ENCODE results near the gene ZNRF3.

DNA sequence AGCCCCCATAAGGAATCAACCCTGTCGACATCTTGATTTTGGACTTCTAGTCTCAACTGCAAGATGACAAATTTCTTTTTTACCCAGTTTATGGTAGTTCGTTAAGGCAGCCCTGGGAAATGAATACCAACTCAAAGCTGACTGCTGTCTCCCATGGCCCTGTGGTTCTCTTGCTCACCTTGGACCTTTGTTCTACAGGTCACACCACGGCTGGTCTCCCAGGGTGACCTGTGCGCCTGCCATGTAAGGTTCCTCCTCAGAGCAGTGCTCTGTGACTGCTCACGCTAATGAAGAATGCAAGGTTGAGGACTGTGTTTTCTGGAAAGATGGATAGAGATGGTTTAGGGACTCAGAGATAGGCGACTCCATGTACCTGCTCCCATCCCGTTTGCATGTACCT is 68.2 kb downstream of the ZNRF3 start:
- TF ChIP-seq, protein P1, sequence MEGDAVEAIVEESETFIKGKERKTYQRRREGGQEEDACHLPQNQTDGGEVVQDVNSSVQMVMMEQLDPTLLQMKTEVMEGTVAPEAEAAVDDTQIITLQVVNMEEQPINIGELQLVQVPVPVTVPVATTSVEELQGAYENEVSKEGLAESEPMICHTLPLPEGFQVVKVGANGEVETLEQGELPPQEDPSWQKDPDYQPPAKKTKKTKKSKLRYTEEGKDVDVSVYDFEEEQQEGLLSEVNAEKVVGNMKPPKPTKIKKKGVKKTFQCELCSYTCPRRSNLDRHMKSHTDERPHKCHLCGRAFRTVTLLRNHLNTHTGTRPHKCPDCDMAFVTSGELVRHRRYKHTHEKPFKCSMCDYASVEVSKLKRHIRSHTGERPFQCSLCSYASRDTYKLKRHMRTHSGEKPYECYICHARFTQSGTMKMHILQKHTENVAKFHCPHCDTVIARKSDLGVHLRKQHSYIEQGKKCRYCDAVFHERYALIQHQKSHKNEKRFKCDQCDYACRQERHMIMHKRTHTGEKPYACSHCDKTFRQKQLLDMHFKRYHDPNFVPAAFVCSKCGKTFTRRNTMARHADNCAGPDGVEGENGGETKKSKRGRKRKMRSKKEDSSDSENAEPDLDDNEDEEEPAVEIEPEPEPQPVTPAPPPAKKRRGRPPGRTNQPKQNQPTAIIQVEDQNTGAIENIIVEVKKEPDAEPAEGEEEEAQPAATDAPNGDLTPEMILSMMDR (IDR thresholded peaks at IDR 0.05): no peak
- no peak for TF ChIP-seq POLR2A (IDR thresholded peaks at IDR 0.05)
